Neuronal stem cell (in vitro differentiated cells): ENCODE results near the gene CDK14.

Source experiments
- DNase-seq: peaks from one replicate; pipeline ENCODE4 v3.0.0-alpha.2; 2013; ENCODE audit warnings: low spot score
- H2AFZ ChIP-seq: one replicate; pipeline ENCODE4 v1.6.1; 2013; ENCODE audit warnings: mild to moderate bottlenecking, low read length, inconsistent platforms
- H2AK5ac ChIP-seq: 2 replicates; pipeline ENCODE4 v1.6.1; 2013; ENCODE audit warnings: low read depth, mild to moderate bottlenecking, inconsistent platforms, low read length, moderate library complexity, mixed read lengths
- H2BK120ac ChIP-seq: 2 replicates; pipeline ENCODE4 v1.6.1; 2013; ENCODE audit warnings: low read depth, mild to moderate bottlenecking, inconsistent platforms, low read length, moderate library complexity, mixed read lengths
- H2BK12ac ChIP-seq: one replicate; pipeline ENCODE4 v1.6.1; 2013; ENCODE audit warnings: low read length, inconsistent platforms
- H2BK15ac ChIP-seq: 2 replicates; pipeline ENCODE4 v1.6.1; 2013; ENCODE audit warnings: mild to moderate bottlenecking, low read length, inconsistent platforms, mixed read lengths
- H2BK5ac ChIP-seq: one replicate; pipeline ENCODE4 v1.6.1; 2013; ENCODE audit warnings: inconsistent platforms, mild to moderate bottlenecking, low read length, moderate library complexity
- H3K14ac ChIP-seq: one replicate; pipeline ENCODE4 v1.6.1; 2013; ENCODE audit warnings: low read length, inconsistent platforms
- H3K18ac ChIP-seq: 2 replicates; pipeline ENCODE4 v1.6.1; 2013; ENCODE audit warnings: low read length, inconsistent platforms
- H3K23ac ChIP-seq: 2 replicates; pipeline ENCODE4 v1.6.1; 2013; ENCODE audit warnings: low read depth, mild to moderate bottlenecking, mixed read lengths, low read length, inconsistent platforms; ENCODE audit not compliant: poor library complexity
- H3K27ac ChIP-seq: replicated peaks from 3 replicates; pipeline ENCODE4 v1.5.1; 2013; ENCODE audit warnings: low read length, inconsistent platforms
- H3K27me3 ChIP-seq, 3 experiments: 2 replicates each; pipeline ENCODE4 v1.6.1; 2013; ENCODE audit warnings: low read length in 3 of 3, mild to moderate bottlenecking in 2 of 3, inconsistent platforms in 1 of 3, low read depth in 1 of 3, mixed read lengths in 1 of 3, moderate library complexity in 1 of 3; ENCODE audit not compliant: control insufficient read depth in 3 of 3, insufficient read depth in 3 of 3
- H3K36me3 ChIP-seq, 2 donors: replicated peaks in 1 of 2; 2 replicates each; pipeline ENCODE4 v1.6.1; 2013; ENCODE audit warnings: low read length in 2 of 2; ENCODE audit not compliant: control insufficient read depth in 2 of 2, insufficient read depth in 2 of 2
- H3K4ac ChIP-seq: 2 replicates; pipeline ENCODE4 v1.6.1; 2013; ENCODE audit warnings: inconsistent platforms, mild to moderate bottlenecking, low read length, moderate library complexity
- H3K4me1 ChIP-seq, 2 donors: 1 replicate in 1 of 2; 2 replicates in 1 of 2; pipeline ENCODE4 v1.6.1; 2013; ENCODE audit warnings: low read length in 2 of 2, low read depth in 1 of 2; ENCODE audit not compliant: control insufficient read depth in 2 of 2, insufficient read depth in 1 of 2
- H3K4me2 ChIP-seq: one replicate; pipeline ENCODE4 v1.6.1; 2013; ENCODE audit warnings: mild to moderate bottlenecking, low read length, inconsistent platforms; ENCODE audit not compliant: insufficient read depth, poor library complexity, severe bottlenecking
- H3K4me3 ChIP-seq, 2 donors: 2 replicates each; pipeline ENCODE4 v1.5.1; 2013; ENCODE audit warnings: low read length in 2 of 2, mild to moderate bottlenecking in 2 of 2, inconsistent platforms in 1 of 2, moderate library complexity in 1 of 2
- H3K79me1 ChIP-seq: one replicate; pipeline ENCODE4 v1.6.1; 2013; ENCODE audit warnings: low read depth, mild to moderate bottlenecking, inconsistent platforms, low read length, moderate library complexity
- H3K9ac ChIP-seq: one replicate; pipeline ENCODE4 v1.6.1; 2013; ENCODE audit warnings: mild to moderate bottlenecking, low read depth, low read length, inconsistent platforms; ENCODE audit not compliant: poor library complexity
- H3K9me3 ChIP-seq, 2 donors: replicated peaks in 1 of 2; 2 replicates each; pipeline versions ENCODE3 to v1.6.1; 2013; ENCODE audit warnings: low read length in 2 of 2, mild to moderate bottlenecking in 2 of 2, inconsistent platforms in 1 of 2, low read depth in 1 of 2, mixed read lengths in 1 of 2, moderate library complexity in 1 of 2; ENCODE audit not compliant: control insufficient read depth in 2 of 2, insufficient read depth in 1 of 2
- H4K8ac ChIP-seq: one replicate; pipeline ENCODE4 v1.6.1; 2013; ENCODE audit warnings: low read depth, mild to moderate bottlenecking, inconsistent platforms, low read length, moderate library complexity
- H4K91ac ChIP-seq: one replicate; pipeline ENCODE4 v1.6.1; 2013; ENCODE audit warnings: low read length, low read depth, mild to moderate bottlenecking, inconsistent platforms; ENCODE audit not compliant: poor library complexity
- WGBS, 2 donors: extraction: QIAGEN DNeasy Blood & Tissue Kit; methylation state at CpG; one replicate each; pipeline ENCODE4 v1.1.7; 2013; ENCODE audit warnings: missing lambda C conversion rate in 2 of 2, mixed read lengths in 1 of 2; ENCODE audit not compliant: insufficient read length in 2 of 2, insufficient replicate concordance in 1 of 2; ENCODE audit errors: extremely low coverage in 2 of 2; 5-methylcytosine and 5-hydroxymethylcytosine counted together

The CDK14 gene

GRCh38 chr7:90916319-90916718 is 320.2 kb downstream of the CDK14 start:
- Histone ChIP-seq H2AK5ac (no peak overlapping the region), H3K27ac (no peak overlapping the region), H3K4ac (no peak overlapping the region), H3K4me2 (no peak overlapping the region), H4K8ac (no peak overlapping the region), H3K36me3 (peaks cover 2 to 6% of the 10 kb centered on the region in 2 donors), H3K23ac (no peak overlapping the region), H2BK12ac (no peak overlapping the region), H3K9me3 (peaks cover 0 to 3% of the 10 kb centered on the region in 2 donors), H2BK120ac (no peak overlapping the region), H4K91ac (no peak overlapping the region), H2BK15ac (no peak overlapping the region), H3K14ac (no peak overlapping the region), H3K79me1 (no peaks in the 10 kb centered on the region), H2AFZ (no peak overlapping the region), H2BK5ac (no peak overlapping the region), H3K4me1 (no peaks in the 10 kb centered on the region), H3K18ac (no peak overlapping the region), H3K27me3 (no peaks in the 10 kb centered on the region), H3K9ac (no peak overlapping the region), H3K4me3 (no peak overlapping the region)
- no CpG with 5 or more reads among the region's 4 CpGs for WGBS, 2 donors
- no peak for DNase-seq

- H2BK15ac ChIP-seq = no peak overlapping the region
- no peak overlapping the region for H3K27ac ChIP-seq
- no peak overlapping the region for H3K18ac ChIP-seq
- H3K9me3 ChIP-seq = peaks cover 0 to 3% of the 10 kb centered on the region in 2 donors
- WGBS, 2 donors = no CpG with 5 or more reads among the region's 4 CpGs
- H3K4me3 ChIP-seq = no peak overlapping the region
- H3K79me1 ChIP-seq = no peaks in the 10 kb centered on the region
- peaks cover 2 to 6% of the 10 kb centered on the region in 2 donors for H3K36me3 ChIP-seq
- H4K91ac ChIP-seq = no peak overlapping the region
- no peaks in the 10 kb centered on the region for H3K27me3 ChIP-seq
- H2AK5ac ChIP-seq = no peak overlapping the region
- no peak overlapping the region for H4K8ac ChIP-seq
- no peak overlapping the region for H3K23ac ChIP-seq
- no peak for DNase-seq
- H2AFZ ChIP-seq = no peak overlapping the region
- no peak overlapping the region for H2BK5ac ChIP-seq
- H3K4me1 ChIP-seq = no peaks in the 10 kb centered on the region
- no peak overlapping the region for H3K14ac ChIP-seq
- no peak overlapping the region for H3K4ac ChIP-seq
- no peak overlapping the region for H2BK12ac ChIP-seq
- no peak overlapping the region for H2BK120ac ChIP-seq
- no peak overlapping the region for H3K4me2 ChIP-seq
- no peak overlapping the region for H3K9ac ChIP-seq
Measured at GRCh38 chr7:90917539-90917938, 321.4 kb downstream of the CDK14 start.

GRCh38 chr7:90918303-90918702 is 322.2 kb downstream of the CDK14 start:
- Histone ChIP-seq H3K18ac (no peak overlapping the region), H3K23ac (no peak overlapping the region), H3K79me1 (no peaks in the 10 kb centered on the region), H4K91ac (no peak overlapping the region), H3K14ac (no peak overlapping the region), H3K4ac (no peak overlapping the region), H3K27me3 (no peaks in the 10 kb centered on the region), H3K9me3 (peaks cover 0 to 3% of the 10 kb centered on the region in 2 donors), H3K9ac (no peak overlapping the region), H3K4me2 (no peak overlapping the region), H2BK120ac (no peak overlapping the region), H2AFZ (no peak overlapping the region), H2BK12ac (no peak overlapping the region), H2BK15ac (no peak overlapping the region), H3K36me3 (peaks cover 2 to 6% of the 10 kb centered on the region in 2 donors), H3K4me1 (no peaks in the 10 kb centered on the region), H2AK5ac (no peak overlapping the region), H3K4me3 (no peak overlapping the region), H4K8ac (no peak overlapping the region), H3K27ac (no peak overlapping the region), H2BK5ac (no peak overlapping the region)
- DNase-seq = no peak
- no CpG with 5 or more reads among the region's 3 CpGs for WGBS, 2 donors

GRCh38 chr7:90919816-90920215 is 323.7 kb downstream of the CDK14 start:
- no peak overlapping the region for H2BK120ac ChIP-seq
- no peak overlapping the region for H2BK5ac ChIP-seq
- H3K4ac ChIP-seq = no peak overlapping the region
- peaks cover 2 to 6% of the 10 kb centered on the region in 2 donors for H3K36me3 ChIP-seq
- no peaks in the 10 kb centered on the region for H3K79me1 ChIP-seq
- no peak overlapping the region for H4K91ac ChIP-seq
- no peak overlapping the region for H3K4me2 ChIP-seq
- H2BK15ac ChIP-seq = no peak overlapping the region
- no peaks in the 10 kb centered on the region for H3K4me1 ChIP-seq
- H2AK5ac ChIP-seq = no peak overlapping the region
- no peak for DNase-seq
- no peak overlapping the region for H2AFZ ChIP-seq
- H4K8ac ChIP-seq = no peak overlapping the region
- WGBS, 2 donors = no CpG with 5 or more reads among the region's 2 CpGs
- no peak overlapping the region for H3K4me3 ChIP-seq
- H2BK12ac ChIP-seq = no peak overlapping the region
- no peak overlapping the region for H3K9ac ChIP-seq
- H3K9me3 ChIP-seq = peaks cover 0 to 3% of the 10 kb centered on the region in 2 donors
- H3K27me3 ChIP-seq = no peaks in the 10 kb centered on the region
- no peak overlapping the region for H3K23ac ChIP-seq
- H3K18ac ChIP-seq = no peak overlapping the region
- no peak overlapping the region for H3K27ac ChIP-seq
- no peak overlapping the region for H3K14ac ChIP-seq
